GM19240 (cell line): Measurements from ENCODE around the gene CDC42EP2.

ENCODE experiments used
- DNase-seq: peaks from one replicate; pipeline ENCODE4 v3.0.0; 2011; ENCODE audit warnings: low spot score; ENCODE audit not compliant: insufficient read length

The CDC42EP2 gene

GRCh38 chr11:65297026-65297672 lies 17.5 kb upstream of the CDC42EP2 start:
- DNase-seq = no peak

GRCh38 chr11:65298131-65298535 lies 16.5 kb upstream of the CDC42EP2 start:
- DNase-seq = no peak

GRCh38 chr11:65298655-65299179 lies 15.9 kb upstream of the CDC42EP2 start:
- DNase-seq = no peak

GRCh38 chr11:65300621-65301275 lies 13.9 kb upstream of the CDC42EP2 start:
- no peak for DNase-seq

DNA sequence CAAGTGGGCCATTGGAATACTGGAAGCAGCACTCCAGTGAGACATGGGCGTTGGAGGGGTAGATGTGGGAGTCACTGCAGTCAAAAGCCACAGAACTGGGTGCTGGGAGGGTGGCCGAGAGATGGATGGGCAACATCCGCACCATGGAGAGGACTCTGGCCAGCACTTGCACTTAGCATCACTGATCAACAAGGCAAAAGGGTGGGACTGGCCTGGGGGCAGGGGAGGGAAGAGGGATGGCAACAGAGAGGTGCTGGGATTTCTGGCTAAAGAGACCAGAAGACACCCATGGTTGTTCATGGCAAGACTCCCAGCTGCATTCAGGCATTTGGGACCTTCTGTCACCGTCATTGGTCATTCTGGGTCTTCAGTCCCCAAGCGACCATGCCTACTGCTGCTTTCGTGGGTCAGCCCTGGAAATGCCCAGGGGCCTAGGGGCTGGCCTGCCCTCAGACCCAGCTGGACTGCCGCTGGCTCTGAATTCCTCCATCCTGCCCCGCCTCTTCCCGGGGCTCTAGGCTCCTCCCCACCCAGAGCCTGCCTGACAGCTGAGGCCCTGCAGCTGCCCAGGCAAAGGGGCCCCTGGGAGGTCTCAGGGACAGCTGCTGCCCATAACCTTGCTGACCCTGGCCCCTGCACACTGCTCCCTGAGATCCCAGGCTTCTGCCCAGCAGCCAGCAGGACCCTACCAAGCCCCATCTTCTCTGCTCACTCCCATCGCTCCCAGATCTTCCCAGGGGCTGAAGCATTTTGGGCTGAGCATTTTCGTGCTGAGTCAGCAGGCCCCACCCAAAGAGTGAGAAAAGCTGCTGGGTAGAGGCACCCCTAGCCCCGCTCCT lies 13.0 kb upstream of the CDC42EP2 start:
- DNase-seq = no peak

DNA sequence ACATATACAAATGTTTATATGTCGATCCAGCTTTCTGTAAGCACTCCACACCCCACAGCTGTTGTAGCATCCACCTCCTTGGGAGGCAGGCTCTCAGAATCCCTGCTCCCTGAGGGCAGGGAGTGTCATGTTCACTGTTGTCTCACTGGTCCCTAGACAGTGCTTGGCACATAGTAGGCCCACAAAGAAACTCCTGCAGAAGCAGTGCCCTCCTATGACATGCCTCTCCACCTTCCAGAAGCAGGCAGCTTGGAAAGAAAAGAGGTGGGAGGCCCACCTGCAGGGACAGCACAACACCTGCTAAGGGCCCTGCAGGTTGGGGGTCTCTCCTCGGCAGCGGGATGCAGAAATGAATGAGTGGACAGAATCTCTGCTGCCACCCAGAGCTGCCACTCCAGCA lies 11.1 kb upstream of the CDC42EP2 start:
- DNase-seq = no peak

- DNase-seq = no peak
Measured at GRCh38 chr11:65304110-65304509, 10.6 kb upstream of the CDC42EP2 start.

- DNase-seq = no peak
Measured at GRCh38 chr11:65304613-65305012, 10.1 kb upstream of the CDC42EP2 start.

GRCh38 chr11:65305501-65306268 lies 9.0 kb upstream of the CDC42EP2 start:
- no peak for DNase-seq

- no peak for DNase-seq
Measured at GRCh38 chr11:65307298-65308229, 7.1 kb upstream of the CDC42EP2 start.

DNA sequence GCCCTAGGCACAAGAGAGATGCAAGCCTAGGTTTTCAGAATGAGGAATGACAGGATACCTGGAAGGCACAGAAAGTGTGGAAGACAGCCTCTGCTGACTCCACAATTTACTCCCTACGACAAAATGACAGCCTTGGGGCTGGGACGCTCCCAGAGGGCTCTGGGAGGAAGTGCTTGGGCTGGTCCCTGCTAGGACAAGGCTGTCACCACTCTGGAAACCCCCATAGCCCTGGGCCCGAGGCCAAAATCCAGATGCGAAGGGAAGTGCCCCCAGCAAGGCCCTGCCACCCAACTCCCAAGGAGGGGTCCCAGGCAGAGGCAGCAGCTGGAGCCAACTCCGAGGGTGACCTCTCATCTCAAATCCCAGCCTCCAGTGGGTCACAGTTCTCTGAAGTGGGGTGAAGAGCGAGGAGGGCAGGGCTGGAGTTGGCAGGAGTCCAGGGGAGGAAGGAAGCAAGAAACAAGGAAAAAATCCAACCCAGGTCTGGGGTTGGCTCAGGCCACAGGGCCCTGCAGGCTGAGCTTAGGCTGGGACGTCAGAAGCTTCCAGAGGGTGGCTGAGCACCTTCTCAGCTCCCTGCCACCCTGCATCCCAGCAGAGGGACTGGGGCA lies 6.3 kb upstream of the CDC42EP2 start:
- DNase-seq = no peak

- DNase-seq = no peak
Measured at GRCh38 chr11:65309006-65309405, 5.7 kb upstream of the CDC42EP2 start.

GRCh38 chr11:65310215-65310614 lies 4.5 kb upstream of the CDC42EP2 start:
- no peak for DNase-seq

GRCh38 chr11:65310736-65311135 lies 3.9 kb upstream of the CDC42EP2 start:
- no peak for DNase-seq

- DNase-seq = no peak
Measured at GRCh38 chr11:65311170-65311678, 3.4 kb upstream of the CDC42EP2 start.

GRCh38 chr11:65315204-65315865 lies 669 bp downstream of the CDC42EP2 start:
- peak; percentile 75 for DNase-seq

- DNase-seq = no peak
Measured at GRCh38 chr11:65315866-65316226, 1.2 kb downstream of the CDC42EP2 start.

DNA sequence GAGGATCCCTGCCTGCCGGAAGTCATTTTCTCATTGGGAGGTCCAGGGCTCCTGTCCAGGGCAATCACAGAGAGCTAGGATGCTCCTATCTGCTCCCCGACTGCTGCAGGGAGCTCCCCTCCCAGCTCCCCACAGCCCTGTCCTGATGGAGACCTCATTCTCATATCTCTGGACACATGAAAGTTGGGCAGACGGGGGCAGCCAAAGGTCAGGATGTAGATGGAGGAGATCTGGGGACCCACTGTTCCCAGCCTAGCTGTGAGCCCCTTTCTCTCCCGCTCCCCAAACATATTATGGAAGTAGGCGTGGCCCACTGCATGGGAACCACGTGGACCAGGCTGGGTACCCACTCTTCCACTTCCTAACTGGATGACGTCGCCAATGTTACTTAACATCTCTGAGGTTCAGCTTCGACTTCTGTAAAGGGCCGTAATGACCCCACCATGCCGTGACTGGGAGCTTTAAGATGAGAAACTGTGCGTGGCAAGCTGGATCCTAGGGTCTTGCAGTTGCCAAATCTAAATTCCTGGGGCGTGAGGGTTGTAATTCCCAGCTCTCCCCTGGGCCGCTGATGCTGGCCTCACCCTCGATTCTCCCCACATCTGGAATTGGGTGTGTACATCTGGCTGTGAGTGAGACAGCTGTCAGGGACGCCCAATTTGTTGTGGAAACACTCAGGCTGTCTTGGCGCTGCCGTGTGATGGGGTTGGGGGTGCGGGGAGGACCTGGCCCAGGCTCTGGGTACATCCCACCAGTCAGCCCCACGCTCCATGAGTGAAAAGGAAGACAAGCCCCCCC lies 1.8 kb downstream of the CDC42EP2 start:
- DNase-seq = no peak
